Measurements from ENCODE around the gene ZFAND3.

ZFAND3 gene

DNA sequence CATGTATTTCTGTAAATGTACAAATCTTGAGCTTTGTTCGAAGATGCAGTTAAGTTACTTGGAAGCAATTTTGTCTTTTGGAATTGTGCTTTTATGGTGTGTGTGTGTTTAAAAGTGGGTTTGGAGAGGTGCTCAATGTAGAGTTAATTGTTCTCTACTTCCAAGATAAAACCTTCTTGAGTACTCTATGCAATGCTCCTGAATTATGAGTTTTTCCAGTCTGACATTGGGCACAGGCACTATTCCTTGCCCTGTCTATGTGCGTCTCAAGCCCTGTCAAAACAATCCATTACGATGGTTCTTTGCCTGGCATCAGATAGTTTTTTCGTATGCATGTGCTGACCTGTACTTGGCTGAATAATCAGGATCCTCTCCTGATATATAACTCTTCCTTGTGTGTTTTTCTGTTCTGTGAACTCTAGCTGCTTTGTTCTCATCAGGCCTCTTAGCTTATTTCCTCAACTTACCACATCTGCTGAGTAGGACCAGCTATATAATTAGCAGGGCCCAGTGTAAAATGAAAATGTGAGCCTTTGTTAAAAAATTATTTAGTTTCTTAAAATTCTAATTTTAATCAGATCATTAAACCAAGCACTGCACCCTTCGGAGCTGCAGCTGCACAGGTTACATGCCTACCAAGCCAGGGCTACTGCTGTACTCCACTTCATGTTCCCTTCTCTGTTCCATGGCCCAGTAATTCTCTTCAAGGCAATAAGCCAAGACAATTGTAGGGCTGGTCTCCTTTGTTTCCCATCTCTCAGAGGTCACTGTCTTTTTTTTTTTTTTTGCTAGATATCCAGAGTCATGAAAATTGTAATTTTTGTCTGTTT lies 160.1 kb downstream of the ZFAND3 start:
- no peaks in the 10 kb centered on the region for H3F3A ChIP-seq (ENCODE audit: insufficient read depth, low read length)
- H2AFZ ChIP-seq (ENCODE audit: low read length), result no peak overlapping the region
- TF ChIP-seq EZH2 (IDR thresholded peaks at IDR 0.05; ENCODE audit: borderline replicate concordance, low read length), result no peak
- TF ChIP-seq, protein P1, sequence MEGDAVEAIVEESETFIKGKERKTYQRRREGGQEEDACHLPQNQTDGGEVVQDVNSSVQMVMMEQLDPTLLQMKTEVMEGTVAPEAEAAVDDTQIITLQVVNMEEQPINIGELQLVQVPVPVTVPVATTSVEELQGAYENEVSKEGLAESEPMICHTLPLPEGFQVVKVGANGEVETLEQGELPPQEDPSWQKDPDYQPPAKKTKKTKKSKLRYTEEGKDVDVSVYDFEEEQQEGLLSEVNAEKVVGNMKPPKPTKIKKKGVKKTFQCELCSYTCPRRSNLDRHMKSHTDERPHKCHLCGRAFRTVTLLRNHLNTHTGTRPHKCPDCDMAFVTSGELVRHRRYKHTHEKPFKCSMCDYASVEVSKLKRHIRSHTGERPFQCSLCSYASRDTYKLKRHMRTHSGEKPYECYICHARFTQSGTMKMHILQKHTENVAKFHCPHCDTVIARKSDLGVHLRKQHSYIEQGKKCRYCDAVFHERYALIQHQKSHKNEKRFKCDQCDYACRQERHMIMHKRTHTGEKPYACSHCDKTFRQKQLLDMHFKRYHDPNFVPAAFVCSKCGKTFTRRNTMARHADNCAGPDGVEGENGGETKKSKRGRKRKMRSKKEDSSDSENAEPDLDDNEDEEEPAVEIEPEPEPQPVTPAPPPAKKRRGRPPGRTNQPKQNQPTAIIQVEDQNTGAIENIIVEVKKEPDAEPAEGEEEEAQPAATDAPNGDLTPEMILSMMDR (IDR thresholded peaks at IDR 0.05; ENCODE audit: low read length), result no peak
- H3K9ac ChIP-seq (ENCODE audit: low read length), result no peak overlapping the region
- H3K27ac ChIP-seq (ENCODE audit: low read depth, low read length, poor library complexity, severe bottlenecking), result no peak overlapping the region
- H3K79me2 ChIP-seq (ENCODE audit: insufficient read depth, low read length), result no peaks in the 10 kb centered on the region
- peaks cover 7% of the 10 kb centered on the region for H3K4me1 ChIP-seq (ENCODE audit: insufficient read depth, low read length, severe bottlenecking)
- peaks cover 5% of the 10 kb centered on the region; the same call in 1 of the 2 replicates for H3K9me3 ChIP-seq (ENCODE audit: low read length)
- H3K27me3 ChIP-seq (ENCODE audit: insufficient read depth, low read length), result no peaks in the 10 kb centered on the region
- no peaks in the 10 kb centered on the region for H3K9me2 ChIP-seq (ENCODE audit: low read depth, low read length)
- H3K36me3 ChIP-seq (ENCODE audit: insufficient read depth, low read length), result no peaks in the 10 kb centered on the region
- no peak overlapping the region for H3K4me2 ChIP-seq (ENCODE audit: low read length)
- H4K20me1 ChIP-seq (ENCODE audit: insufficient read depth, low read length), result no peaks in the 10 kb centered on the region
- H3K4me3 ChIP-seq (ENCODE audit: low read depth, low read length, poor library complexity, severe bottlenecking), result no peak overlapping the region

DNA sequence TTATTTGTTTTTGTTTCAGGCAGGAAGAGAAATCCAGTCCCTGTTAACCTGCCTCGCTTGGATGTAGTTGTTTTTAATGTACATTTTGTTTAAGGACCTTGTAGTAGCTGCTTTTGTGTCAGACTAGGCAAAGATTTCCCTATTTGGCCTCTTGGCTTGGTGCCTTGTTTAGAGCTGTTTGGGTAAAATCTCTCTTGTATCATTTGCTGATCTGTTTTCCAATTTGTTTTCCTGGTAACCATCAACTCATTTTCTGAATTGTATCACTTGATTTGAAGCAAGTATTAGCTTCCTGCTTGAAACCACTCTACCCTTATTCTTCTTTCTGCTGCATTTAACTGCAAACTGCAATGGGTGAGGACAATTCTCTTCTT lies 160.7 kb downstream of the ZFAND3 start:
- Histone ChIP-seq H3K4me1 (ENCODE audit: insufficient read depth, low read length, severe bottlenecking) (peaks cover 7% of the 10 kb centered on the region), H3K79me2 (ENCODE audit: insufficient read depth, low read length) (no peaks in the 10 kb centered on the region)

DNA sequence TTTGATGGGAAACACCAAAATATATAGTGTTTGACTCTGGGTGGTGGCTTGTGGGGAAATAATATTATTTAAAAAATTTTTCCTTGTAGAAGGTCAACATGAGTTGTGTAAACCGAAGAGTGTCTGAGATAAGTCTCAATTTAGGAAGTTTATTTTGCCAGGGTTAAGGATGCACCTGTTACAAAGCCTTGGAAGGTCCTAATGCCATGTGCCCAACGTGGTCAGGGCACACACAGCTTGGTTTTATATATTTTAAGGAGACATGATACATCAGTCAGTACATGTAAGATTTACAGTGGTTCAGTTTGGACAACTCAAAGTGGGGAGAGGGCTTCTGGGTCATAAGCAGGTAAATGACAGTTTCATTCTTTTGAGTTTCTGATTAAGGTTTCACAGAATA lies 162.1 kb downstream of the ZFAND3 start:
- Histone ChIP-seq H3K9me3 (ENCODE audit: low read length) (no peaks in the 10 kb centered on the region), H3K79me2 (ENCODE audit: insufficient read depth, low read length) (no peaks in the 10 kb centered on the region), H2AFZ (ENCODE audit: low read length) (no peak overlapping the region), H3F3A (ENCODE audit: insufficient read depth, low read length) (no peaks in the 10 kb centered on the region), H3K4me2 (ENCODE audit: low read length) (no peak overlapping the region), H3K27ac (ENCODE audit: low read depth, low read length, poor library complexity, severe bottlenecking) (no peak overlapping the region), H4K20me1 (ENCODE audit: insufficient read depth, low read length) (no peaks in the 10 kb centered on the region), H3K27me3 (ENCODE audit: insufficient read depth, low read length) (no peaks in the 10 kb centered on the region), H3K9me2 (ENCODE audit: low read depth, low read length) (no peaks in the 10 kb centered on the region), H3K4me1 (ENCODE audit: insufficient read depth, low read length, severe bottlenecking) (peaks cover 7% of the 10 kb centered on the region), H3K4me3 (ENCODE audit: low read depth, low read length, poor library complexity, severe bottlenecking) (no peak overlapping the region), H3K9ac (ENCODE audit: low read length) (no peak overlapping the region), H3K36me3 (ENCODE audit: insufficient read depth, low read length) (no peaks in the 10 kb centered on the region)
- TF ChIP-seq, protein P1 (IDR thresholded peaks at IDR 0.05; ENCODE audit: low read length), result no peak
- no peak for TF ChIP-seq EZH2 (IDR thresholded peaks at IDR 0.05; ENCODE audit: borderline replicate concordance, low read length)

More for the DNA sequence above, 160.7 kb downstream of the ZFAND3 start:
- H3K4me3 ChIP-seq (ENCODE audit: low read depth, low read length, poor library complexity, severe bottlenecking), result no peak overlapping the region
- H3F3A ChIP-seq (ENCODE audit: insufficient read depth, low read length), result no peaks in the 10 kb centered on the region
- H2AFZ ChIP-seq (ENCODE audit: low read length), result no peak overlapping the region
- no peak overlapping the region for H3K9ac ChIP-seq (ENCODE audit: low read length)
- no peak overlapping the region for H3K4me2 ChIP-seq (ENCODE audit: low read length)
- no peaks in the 10 kb centered on the region for H3K36me3 ChIP-seq (ENCODE audit: insufficient read depth, low read length)
- no peaks in the 10 kb centered on the region; the same call in 1 of the 2 replicates for H3K9me3 ChIP-seq (ENCODE audit: low read length)
- H3K9me2 ChIP-seq (ENCODE audit: low read depth, low read length), result no peaks in the 10 kb centered on the region
- TF ChIP-seq, protein P1 (IDR thresholded peaks at IDR 0.05; ENCODE audit: low read length), result no peak
- TF ChIP-seq EZH2 (IDR thresholded peaks at IDR 0.05; ENCODE audit: borderline replicate concordance, low read length), result no peak
- no peaks in the 10 kb centered on the region for H4K20me1 ChIP-seq (ENCODE audit: insufficient read depth, low read length)
- H3K27me3 ChIP-seq (ENCODE audit: insufficient read depth, low read length), result no peaks in the 10 kb centered on the region
- H3K27ac ChIP-seq (ENCODE audit: low read depth, low read length, poor library complexity, severe bottlenecking), result no peak overlapping the region

Data from OCI-LY1 (cell line).